ENCODE measurements around the gene KBTBD13.

- TF ChIP-seq, protein P1, sequence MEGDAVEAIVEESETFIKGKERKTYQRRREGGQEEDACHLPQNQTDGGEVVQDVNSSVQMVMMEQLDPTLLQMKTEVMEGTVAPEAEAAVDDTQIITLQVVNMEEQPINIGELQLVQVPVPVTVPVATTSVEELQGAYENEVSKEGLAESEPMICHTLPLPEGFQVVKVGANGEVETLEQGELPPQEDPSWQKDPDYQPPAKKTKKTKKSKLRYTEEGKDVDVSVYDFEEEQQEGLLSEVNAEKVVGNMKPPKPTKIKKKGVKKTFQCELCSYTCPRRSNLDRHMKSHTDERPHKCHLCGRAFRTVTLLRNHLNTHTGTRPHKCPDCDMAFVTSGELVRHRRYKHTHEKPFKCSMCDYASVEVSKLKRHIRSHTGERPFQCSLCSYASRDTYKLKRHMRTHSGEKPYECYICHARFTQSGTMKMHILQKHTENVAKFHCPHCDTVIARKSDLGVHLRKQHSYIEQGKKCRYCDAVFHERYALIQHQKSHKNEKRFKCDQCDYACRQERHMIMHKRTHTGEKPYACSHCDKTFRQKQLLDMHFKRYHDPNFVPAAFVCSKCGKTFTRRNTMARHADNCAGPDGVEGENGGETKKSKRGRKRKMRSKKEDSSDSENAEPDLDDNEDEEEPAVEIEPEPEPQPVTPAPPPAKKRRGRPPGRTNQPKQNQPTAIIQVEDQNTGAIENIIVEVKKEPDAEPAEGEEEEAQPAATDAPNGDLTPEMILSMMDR (optimal IDR thresholded peaks at IDR 0.05 in 1 of 3, IDR thresholded peaks at IDR 0.05 in 1 of 3, conservative IDR thresholded peaks at IDR 0.05 in 1 of 3; ENCODE audit: extremely low read depth in 1 of 3, insufficient read depth in 2 of 3, low read length in 3 of 3): no peak
- TF ChIP-seq EZH2 (IDR thresholded peaks at IDR 0.05; ENCODE audit: low read length): no peak
These were observed 3.9 kb upstream of the KBTBD13 start for GRCh38 chr15:65072617-65073016.

All from keratinocyte (primary cell).